ENCODE data around the gene CRTAP.

- TF ChIP-seq CTCF (conservative IDR thresholded peaks at IDR 0.05; ENCODE audit: low read depth in 2 of 2), result no peak
- TF ChIP-seq, protein P1, sequence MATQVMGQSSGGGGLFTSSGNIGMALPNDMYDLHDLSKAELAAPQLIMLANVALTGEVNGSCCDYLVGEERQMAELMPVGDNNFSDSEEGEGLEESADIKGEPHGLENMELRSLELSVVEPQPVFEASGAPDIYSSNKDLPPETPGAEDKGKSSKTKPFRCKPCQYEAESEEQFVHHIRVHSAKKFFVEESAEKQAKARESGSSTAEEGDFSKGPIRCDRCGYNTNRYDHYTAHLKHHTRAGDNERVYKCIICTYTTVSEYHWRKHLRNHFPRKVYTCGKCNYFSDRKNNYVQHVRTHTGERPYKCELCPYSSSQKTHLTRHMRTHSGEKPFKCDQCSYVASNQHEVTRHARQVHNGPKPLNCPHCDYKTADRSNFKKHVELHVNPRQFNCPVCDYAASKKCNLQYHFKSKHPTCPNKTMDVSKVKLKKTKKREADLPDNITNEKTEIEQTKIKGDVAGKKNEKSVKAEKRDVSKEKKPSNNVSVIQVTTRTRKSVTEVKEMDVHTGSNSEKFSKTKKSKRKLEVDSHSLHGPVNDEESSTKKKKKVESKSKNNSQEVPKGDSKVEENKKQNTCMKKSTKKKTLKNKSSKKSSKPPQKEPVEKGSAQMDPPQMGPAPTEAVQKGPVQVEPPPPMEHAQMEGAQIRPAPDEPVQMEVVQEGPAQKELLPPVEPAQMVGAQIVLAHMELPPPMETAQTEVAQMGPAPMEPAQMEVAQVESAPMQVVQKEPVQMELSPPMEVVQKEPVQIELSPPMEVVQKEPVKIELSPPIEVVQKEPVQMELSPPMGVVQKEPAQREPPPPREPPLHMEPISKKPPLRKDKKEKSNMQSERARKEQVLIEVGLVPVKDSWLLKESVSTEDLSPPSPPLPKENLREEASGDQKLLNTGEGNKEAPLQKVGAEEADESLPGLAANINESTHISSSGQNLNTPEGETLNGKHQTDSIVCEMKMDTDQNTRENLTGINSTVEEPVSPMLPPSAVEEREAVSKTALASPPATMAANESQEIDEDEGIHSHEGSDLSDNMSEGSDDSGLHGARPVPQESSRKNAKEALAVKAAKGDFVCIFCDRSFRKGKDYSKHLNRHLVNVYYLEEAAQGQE (IDR thresholded peaks at IDR 0.05; ENCODE audit: unreplicated experiment), result no peak
- no peak for TF ChIP-seq ZNF114 (CRISPR knock-in tag; IDR thresholded peaks at IDR 0.05)
- TF ChIP-seq POLR2AphosphoS5 (IDR thresholded peaks at IDR 0.05; ENCODE audit: low read depth), result no peak
- no peak for TF ChIP-seq EZH2phosphoT487 (IDR thresholded peaks at IDR 0.05; ENCODE audit: unreplicated experiment)
- no peak for TF ChIP-seq EZH2 (IDR thresholded peaks at IDR 0.05; ENCODE audit: low read depth, unreplicated experiment)
- no peak for TF ChIP-seq CREB1 (CRISPR knock-in tag; IDR thresholded peaks at IDR 0.05; ENCODE audit: low read depth)
- no peak for TF ChIP-seq JUNB (IDR thresholded peaks at IDR 0.05; ENCODE audit: unreplicated experiment)
- no peak for TF ChIP-seq STAT1 (IDR thresholded peaks at IDR 0.05; ENCODE audit: unreplicated experiment)
- TF ChIP-seq ETS1 (IDR thresholded peaks at IDR 0.05), result no peak
- no peak for TF ChIP-seq NANOG (IDR thresholded peaks at IDR 0.05; ENCODE audit: borderline replicate concordance)
Observed at GRCh38 chr3:33111581-33111980, 2.2 kb upstream of the CRTAP start.
